Measurements from ENCODE around the gene CMSS1.
"Not testable (repeated sequence)": the region's sequence is repeated elsewhere in the genome, so short reads cannot be mapped to it uniquely, and the experiment has no call there.

The CMSS1 gene

DNA sequence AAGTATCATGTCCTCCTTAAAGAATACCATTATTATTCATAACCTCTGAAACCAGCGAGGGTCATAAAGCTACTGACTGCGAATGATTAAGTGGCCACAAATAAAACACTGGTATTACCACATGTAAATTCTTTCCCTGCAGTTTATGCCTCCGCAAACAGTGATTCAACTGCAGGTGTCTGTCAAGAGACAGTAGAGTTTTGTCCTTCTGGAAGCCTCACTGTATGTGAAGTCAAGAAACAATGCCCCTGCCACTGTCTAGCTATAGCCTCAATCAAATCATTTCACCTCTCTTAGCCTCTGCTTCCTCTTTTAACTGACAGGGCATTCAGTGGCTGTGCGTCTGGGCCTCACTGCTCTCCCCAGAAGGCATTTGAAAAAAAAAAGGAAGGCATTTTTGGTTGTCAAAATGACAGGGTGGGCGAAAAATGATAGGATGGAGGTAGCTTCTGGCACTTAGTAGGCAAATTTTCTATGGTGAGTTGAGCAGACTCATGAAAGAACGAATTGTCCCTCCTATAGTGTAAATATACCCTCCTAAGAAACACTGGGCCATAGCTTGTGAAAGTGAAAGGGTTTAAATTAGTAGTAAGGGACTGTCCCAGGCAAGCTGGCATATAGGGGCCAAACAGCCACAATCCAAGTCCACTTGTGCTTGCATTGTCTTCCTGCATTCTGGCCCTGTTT lies 229.9 kb downstream of the CMSS1 start:
- no peaks in the 10 kb centered on the region for H3K27me3 ChIP-seq (ENCODE audit: control insufficient read depth, insufficient read depth, low read length)
- no peak overlapping the region for H3K27ac ChIP-seq (ENCODE audit: low read depth, low read length)
- no peaks in the 10 kb centered on the region for H3K9me3 ChIP-seq (ENCODE audit: control insufficient read depth, insufficient read depth, low read depth, low read length)
- no peak overlapping the region for H3K9ac ChIP-seq (ENCODE audit: low read length)
- no peaks in the 10 kb centered on the region for H3K36me3 ChIP-seq (ENCODE audit: control insufficient read depth, insufficient read depth, low read length)
- H3K4me3 ChIP-seq (ENCODE audit: low read depth, low read length), result no peak overlapping the region
- peaks cover 16% of the 10 kb centered on the region for H3K4me1 ChIP-seq (ENCODE audit: control insufficient read depth, insufficient read depth, low read length)

DNA sequence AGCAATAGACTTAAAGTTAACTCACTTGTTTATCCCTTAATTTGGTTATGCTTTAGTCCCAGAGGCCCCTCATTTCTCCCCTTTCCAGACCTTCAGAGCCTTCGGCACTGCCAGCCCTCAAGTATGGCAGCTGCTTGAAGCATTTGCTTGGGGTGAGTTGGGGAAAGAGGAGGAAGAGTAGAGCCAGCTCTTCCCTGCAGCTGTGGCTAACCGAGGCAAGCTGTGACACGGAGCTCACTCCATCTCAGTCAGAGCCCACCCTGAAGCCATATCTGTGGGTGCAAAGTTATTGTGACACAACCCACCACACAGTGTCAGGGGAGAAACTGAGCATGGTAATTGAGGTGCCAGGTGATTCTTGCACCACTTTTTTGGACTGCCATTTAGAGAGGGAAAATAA lies 230.6 kb downstream of the CMSS1 start:
- Histone ChIP-seq H3K4me1 (ENCODE audit: control insufficient read depth, insufficient read depth, low read length) (peaks cover 13% of the 10 kb centered on the region), H3K4me3 (ENCODE audit: low read depth, low read length) (no peak overlapping the region), H3K36me3 (ENCODE audit: control insufficient read depth, insufficient read depth, low read length) (no peaks in the 10 kb centered on the region), H3K9me3 (ENCODE audit: control insufficient read depth, insufficient read depth, low read depth, low read length) (no peaks in the 10 kb centered on the region), H3K27me3 (ENCODE audit: control insufficient read depth, insufficient read depth, low read length) (no peaks in the 10 kb centered on the region), H3K27ac (ENCODE audit: low read depth, low read length) (no peak overlapping the region), H3K9ac (ENCODE audit: low read length) (no peak overlapping the region)

DNA sequence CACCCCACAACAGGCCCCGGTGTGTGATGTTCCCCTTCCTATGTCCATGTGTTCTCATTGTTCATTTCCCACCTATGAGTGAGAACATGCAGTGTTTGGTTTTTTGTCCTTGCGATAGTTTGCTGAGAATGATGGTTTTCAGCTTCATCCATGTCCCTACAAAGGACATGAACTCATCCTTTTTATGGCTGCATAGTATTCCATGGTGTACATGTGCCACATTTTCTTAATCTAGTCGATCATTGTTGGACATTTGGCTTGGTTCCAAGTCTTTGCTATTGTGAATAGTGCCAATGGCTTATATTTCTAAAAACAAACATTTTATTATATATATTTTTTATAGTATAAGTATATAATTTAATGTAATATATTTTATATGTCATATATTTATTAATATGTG lies 233.9 kb downstream of the CMSS1 start:
- H3K27me3 ChIP-seq (ENCODE audit: control insufficient read depth, insufficient read depth, low read length); H3K9me3 ChIP-seq (ENCODE audit: control insufficient read depth, insufficient read depth, low read depth, low read length); H3K9ac ChIP-seq (ENCODE audit: low read length); H3K36me3 ChIP-seq (ENCODE audit: control insufficient read depth, insufficient read depth, low read length); H3K4me3 ChIP-seq (ENCODE audit: low read depth, low read length); H3K27ac ChIP-seq (ENCODE audit: low read depth, low read length): not testable (repeated sequence)
- peaks cover 12% of the 10 kb centered on the region for H3K4me1 ChIP-seq (ENCODE audit: control insufficient read depth, insufficient read depth, low read length)

DNA sequence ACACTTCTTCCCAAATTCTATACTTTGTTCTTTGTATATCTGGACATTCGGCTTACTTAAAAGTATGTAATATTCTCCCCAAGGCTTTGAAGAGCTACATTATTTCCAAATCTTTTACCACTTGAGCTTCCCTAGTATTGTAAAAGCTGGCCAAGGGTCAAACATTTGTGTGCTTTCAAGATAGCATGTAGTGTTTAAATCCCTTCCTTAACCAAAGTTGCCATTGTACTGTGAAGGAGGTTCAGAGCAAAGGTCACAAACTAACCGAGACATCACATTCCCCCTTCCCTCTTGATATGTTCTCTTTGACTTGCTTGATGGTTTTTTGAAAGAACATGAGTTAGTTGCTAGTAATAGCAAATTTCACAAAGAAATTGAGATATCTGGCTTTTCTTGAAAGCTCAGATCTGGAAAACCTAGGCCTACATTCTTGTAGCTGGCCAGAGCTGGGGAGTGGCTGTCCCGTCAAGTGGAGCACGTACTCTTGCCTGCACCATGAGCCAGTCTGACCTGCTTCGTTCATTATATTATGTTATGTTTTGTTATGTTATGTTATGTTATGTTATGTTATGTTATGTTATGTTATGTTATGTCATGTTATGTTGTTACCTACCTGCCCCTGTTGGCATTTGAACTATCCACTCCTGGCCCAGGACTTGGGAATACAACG lies 236.4 kb downstream of the CMSS1 start:
- Histone ChIP-seq H3K27me3 (ENCODE audit: control insufficient read depth, insufficient read depth, low read length) (no peaks in the 10 kb centered on the region), H3K9me3 (ENCODE audit: control insufficient read depth, insufficient read depth, low read depth, low read length) (peaks cover 2% of the 10 kb centered on the region; the same call in 1 of the 2 replicates), H3K9ac (ENCODE audit: low read length) (no peak overlapping the region), H3K4me1 (ENCODE audit: control insufficient read depth, insufficient read depth, low read length) (peaks cover 6% of the 10 kb centered on the region; the same call in 1 of the 2 replicates), H3K27ac (ENCODE audit: low read depth, low read length) (no peak overlapping the region), H3K36me3 (ENCODE audit: control insufficient read depth, insufficient read depth, low read length) (no peaks in the 10 kb centered on the region; the same call in 1 of the 2 replicates), H3K4me3 (ENCODE audit: low read depth, low read length) (no peak overlapping the region)

DNA sequence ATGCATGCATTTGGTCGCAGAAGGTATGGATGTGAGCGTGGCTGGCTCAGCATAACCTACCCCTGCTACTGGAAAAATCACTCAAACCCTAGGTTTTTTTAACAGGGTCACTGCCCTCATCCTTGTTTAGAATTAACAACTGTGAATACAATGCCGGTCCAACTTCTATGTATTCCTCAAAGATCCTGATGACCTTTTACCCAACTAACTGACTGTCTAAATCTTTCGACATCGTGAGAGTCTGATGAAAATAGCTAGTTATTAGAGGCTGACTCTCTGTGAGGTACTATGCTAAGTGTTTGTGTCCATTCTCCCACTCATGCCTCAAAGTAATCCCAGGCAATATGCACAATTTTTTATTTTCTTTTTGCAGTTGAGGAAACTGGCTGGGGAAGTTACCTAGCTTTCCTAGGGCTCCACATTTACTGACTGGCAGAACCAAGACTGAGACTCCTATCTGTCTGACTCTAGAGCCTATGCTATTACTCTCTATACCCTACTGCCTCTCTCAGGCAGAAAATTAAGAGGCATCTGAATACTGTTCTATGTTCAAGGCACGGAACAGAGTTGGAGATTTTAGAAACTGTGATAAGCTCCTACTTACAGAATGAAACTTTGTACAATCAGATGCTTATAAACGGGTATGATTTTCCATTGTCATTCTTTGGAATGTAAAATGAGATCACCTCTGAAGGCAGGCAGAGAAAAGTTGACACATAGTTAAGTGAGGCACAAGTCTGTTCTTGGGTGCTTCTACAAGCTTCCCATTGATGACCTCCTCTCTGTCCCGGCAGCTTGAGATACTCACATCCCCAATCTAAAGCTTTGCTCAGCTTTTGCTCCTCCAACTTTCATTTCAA lies 240.3 kb downstream of the CMSS1 start:
- peaks cover 6% of the 10 kb centered on the region; the same call in 1 of the 2 replicates for H3K4me1 ChIP-seq (ENCODE audit: control insufficient read depth, insufficient read depth, low read length)
- H3K9ac ChIP-seq (ENCODE audit: low read length), result no peak overlapping the region
- H3K9me3 ChIP-seq (ENCODE audit: control insufficient read depth, insufficient read depth, low read depth, low read length), result peaks cover 2% of the 10 kb centered on the region; the same call in 1 of the 2 replicates
- H3K36me3 ChIP-seq (ENCODE audit: control insufficient read depth, insufficient read depth, low read length), result no peaks in the 10 kb centered on the region; the same call in 1 of the 2 replicates
- no peaks in the 10 kb centered on the region for H3K27me3 ChIP-seq (ENCODE audit: control insufficient read depth, insufficient read depth, low read length)
- H3K27ac ChIP-seq (ENCODE audit: low read depth, low read length), result no peak overlapping the region
- H3K4me3 ChIP-seq (ENCODE audit: low read depth, low read length), result no peak overlapping the region

DNA sequence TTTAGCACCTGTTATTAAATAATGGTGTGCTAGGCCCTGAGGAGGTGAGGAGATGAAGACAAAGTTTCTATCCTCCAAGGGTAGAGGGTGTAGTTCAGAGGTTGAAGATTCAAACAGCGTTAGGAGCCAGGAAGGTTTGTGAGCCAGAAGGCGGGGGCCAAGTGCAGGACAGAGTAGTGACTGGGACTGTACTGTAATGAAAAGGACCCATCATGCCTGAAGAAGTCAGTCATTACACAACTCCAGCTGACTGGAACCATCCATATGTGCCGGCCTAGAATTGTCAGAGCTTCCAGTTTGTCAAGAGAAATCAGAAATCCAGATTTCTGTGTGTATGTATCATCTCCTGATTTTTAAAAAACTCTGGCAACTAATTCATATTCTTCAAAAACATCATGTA lies 241.8 kb downstream of the CMSS1 start:
- Histone ChIP-seq H3K27ac (ENCODE audit: low read depth, low read length) (no peak overlapping the region), H3K4me3 (ENCODE audit: low read depth, low read length) (no peak overlapping the region), H3K27me3 (ENCODE audit: control insufficient read depth, insufficient read depth, low read length) (no peaks in the 10 kb centered on the region), H3K9ac (ENCODE audit: low read length) (no peak overlapping the region), H3K4me1 (ENCODE audit: control insufficient read depth, insufficient read depth, low read length) (no peaks in the 10 kb centered on the region), H3K9me3 (ENCODE audit: control insufficient read depth, insufficient read depth, low read depth, low read length) (peaks cover 2% of the 10 kb centered on the region; the same call in 1 of the 2 replicates), H3K36me3 (ENCODE audit: control insufficient read depth, insufficient read depth, low read length) (no peaks in the 10 kb centered on the region; the same call in 1 of the 2 replicates)

DNA sequence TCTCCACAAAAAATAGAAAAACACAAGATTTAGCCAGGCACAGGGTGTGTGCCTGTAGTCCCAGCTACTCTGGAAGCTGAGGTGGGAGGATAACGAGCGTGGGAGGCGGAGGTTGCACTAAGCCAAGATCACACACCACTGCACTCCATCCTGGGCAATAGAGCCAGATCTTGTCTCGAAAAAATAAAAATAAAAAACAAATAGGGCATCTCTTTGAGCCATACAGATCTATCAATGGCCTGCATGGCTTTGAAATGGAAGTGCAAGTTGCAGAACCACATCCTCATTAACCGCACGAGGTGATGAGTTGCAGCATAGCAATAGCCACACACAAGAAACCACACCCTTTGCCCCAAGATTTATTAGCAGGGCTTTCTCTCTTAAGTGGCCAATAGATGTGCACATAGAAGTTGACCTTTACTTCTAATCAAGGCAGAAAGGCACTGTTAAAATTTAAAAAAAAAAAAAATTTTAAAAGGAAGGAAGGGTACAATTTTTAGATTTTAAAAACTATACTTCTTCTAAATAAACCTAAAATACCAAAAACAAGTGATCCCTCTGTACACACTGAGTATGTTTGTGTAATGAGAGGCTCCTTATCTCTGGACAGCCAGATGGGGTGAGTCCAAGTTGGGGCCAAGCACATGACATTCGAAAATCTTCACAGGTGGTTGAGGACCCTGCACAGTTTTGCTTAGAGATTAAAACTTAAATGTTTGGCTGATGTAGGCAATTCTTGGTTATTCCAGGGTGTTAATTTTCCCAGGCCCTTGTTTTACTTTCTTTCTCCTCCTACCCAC lies 243.2 kb downstream of the CMSS1 start:
- Histone ChIP-seq H3K36me3 (ENCODE audit: control insufficient read depth, insufficient read depth, low read length) (no peaks in the 10 kb centered on the region), H3K27me3 (ENCODE audit: control insufficient read depth, insufficient read depth, low read length) (no peaks in the 10 kb centered on the region), H3K9ac (ENCODE audit: low read length) (no peak overlapping the region), H3K4me1 (ENCODE audit: control insufficient read depth, insufficient read depth, low read length) (no peaks in the 10 kb centered on the region), H3K9me3 (ENCODE audit: control insufficient read depth, insufficient read depth, low read depth, low read length) (peaks cover 2% of the 10 kb centered on the region; the same call in 1 of the 2 replicates), H3K4me3 (ENCODE audit: low read depth, low read length) (no peak overlapping the region), H3K27ac (ENCODE audit: low read depth, low read length) (no peak overlapping the region)

DNA sequence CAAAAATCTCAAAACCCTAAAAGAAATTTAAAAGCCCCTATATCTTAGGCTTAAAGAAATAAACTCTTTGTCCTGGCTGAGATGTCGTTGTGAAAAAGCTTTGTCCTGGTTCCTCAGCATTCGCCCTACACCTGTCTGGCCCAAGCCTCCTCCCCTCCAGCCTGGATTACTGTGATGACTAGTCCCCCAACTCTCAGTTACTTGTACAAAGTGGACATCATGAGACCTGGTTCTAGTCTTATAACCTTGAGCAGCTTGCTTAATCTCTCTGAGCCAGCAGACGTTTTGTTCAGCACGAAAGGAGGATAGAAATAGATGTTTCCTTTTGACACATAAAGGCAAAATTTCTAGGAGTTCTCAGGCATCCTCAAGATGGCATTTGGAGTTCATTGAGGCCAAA lies 245.0 kb downstream of the CMSS1 start:
- H3K4me3 ChIP-seq (ENCODE audit: low read depth, low read length), result no peak overlapping the region
- no peaks in the 10 kb centered on the region for H3K9me3 ChIP-seq (ENCODE audit: control insufficient read depth, insufficient read depth, low read depth, low read length)
- H3K4me1 ChIP-seq (ENCODE audit: control insufficient read depth, insufficient read depth, low read length), result no peaks in the 10 kb centered on the region; the same call in 1 of the 2 replicates
- no peak overlapping the region for H3K27ac ChIP-seq (ENCODE audit: low read depth, low read length)
- no peaks in the 10 kb centered on the region for H3K36me3 ChIP-seq (ENCODE audit: control insufficient read depth, insufficient read depth, low read length)
- no peak overlapping the region for H3K9ac ChIP-seq (ENCODE audit: low read length)
- H3K27me3 ChIP-seq (ENCODE audit: control insufficient read depth, insufficient read depth, low read length), result no peaks in the 10 kb centered on the region

DNA sequence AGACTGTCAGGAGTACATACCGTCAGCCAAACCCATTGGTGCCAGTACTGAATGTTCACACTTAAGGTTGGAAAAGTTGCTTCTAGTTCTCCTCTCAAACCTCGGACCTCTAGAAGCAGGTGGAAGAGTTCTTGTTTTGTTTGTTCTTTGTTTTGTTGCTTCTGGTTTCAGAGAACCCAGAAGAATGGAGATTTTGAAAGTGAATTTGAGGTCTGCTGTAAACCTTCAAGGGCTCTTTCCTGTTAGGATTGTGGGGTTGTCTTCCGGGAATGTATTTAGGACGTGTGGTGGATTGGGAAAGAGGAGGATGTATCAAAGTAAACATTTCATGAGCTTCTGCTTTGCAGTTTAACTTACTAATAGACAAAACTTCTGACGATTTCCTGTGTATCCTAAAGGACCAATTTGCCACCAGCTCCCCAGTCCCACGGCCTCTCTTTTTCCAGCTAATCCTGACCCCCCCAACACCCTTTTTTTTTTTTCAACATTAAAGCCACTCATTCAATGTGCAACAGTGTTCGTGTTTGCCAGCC lies 246.3 kb downstream of the CMSS1 start:
- H3K4me1 ChIP-seq (ENCODE audit: control insufficient read depth, insufficient read depth, low read length), result peaks cover 2% of the 10 kb centered on the region
- no peaks in the 10 kb centered on the region for H3K9me3 ChIP-seq (ENCODE audit: control insufficient read depth, insufficient read depth, low read depth, low read length)
- H3K27me3 ChIP-seq (ENCODE audit: control insufficient read depth, insufficient read depth, low read length), result no peaks in the 10 kb centered on the region
- no peak overlapping the region for H3K9ac ChIP-seq (ENCODE audit: low read length)
- no peak overlapping the region for H3K4me3 ChIP-seq (ENCODE audit: low read depth, low read length)
- H3K27ac ChIP-seq (ENCODE audit: low read depth, low read length), result no peak overlapping the region
- no peaks in the 10 kb centered on the region for H3K36me3 ChIP-seq (ENCODE audit: control insufficient read depth, insufficient read depth, low read length)

DNA sequence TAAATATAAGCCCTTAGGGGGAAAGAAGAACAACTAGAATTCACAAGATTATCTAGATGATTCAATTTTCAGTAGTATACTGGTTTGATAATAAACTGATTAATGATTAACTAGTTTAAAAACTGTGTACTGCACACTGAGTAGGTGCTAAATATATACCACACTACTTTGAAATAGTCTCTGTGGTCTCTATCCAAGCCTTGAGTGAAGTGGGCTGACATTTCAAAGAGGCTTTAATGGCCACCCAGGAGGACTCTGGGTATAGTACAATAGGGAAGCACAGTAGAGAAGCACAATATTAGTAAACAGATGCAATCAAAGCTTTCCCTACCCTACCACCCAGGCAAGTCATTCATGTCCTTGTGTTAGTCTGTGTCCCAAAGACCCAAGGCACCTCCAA lies 249.9 kb downstream of the CMSS1 start:
- Histone ChIP-seq H3K4me1 (ENCODE audit: control insufficient read depth, insufficient read depth, low read length) (peaks cover 5% of the 10 kb centered on the region), H3K36me3 (ENCODE audit: control insufficient read depth, insufficient read depth, low read length) (no peaks in the 10 kb centered on the region), H3K27ac (ENCODE audit: low read depth, low read length) (no peak overlapping the region), H3K27me3 (ENCODE audit: control insufficient read depth, insufficient read depth, low read length) (no peaks in the 10 kb centered on the region), H3K9me3 (ENCODE audit: control insufficient read depth, insufficient read depth, low read depth, low read length) (no peaks in the 10 kb centered on the region), H3K9ac (ENCODE audit: low read length) (no peak overlapping the region), H3K4me3 (ENCODE audit: low read depth, low read length) (no peak overlapping the region)

All from HUES6 (cell line).